ENCODE data around the gene ILF3. TPM values are rescaled to one million over a fixed set of nuclear protein-coding genes. Genes with fewer than 3 reads are reported as not detected.
A peak's percentile ranks its signal among the peaks of the same experiment; 100 is the strongest.

The ILF3 gene
- polyA plus RNA-seq, 3 donors: 34.4 to 189 (median 48.1) TPM

DNA sequence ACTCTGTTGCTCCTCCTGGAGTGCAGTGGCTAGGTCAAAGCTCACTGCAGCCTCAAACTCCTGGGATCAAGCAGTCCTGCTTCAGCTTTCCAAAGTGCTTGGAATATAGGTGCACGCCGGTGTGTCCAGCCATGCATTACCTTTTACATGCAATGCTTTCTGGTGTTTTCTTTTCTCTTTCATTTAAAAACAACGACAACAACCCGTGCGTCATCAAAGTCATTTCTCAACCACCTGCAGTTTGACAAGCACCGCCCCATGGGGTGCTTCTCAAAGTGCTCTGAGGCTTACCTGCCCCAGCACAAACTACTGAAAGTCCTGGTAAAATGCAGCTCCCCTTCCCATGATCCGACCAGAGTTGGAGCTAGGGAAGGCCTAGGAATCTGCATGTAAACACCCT, 54.1 kb downstream of the ILF3 start:
- intact Hi-C loops (cut with micrococcal nuclease): no loop called here
- no peak for DNase-seq
- peaks cover 0 to 4% (median 2%) of the 10 kb centered on the region in 3 donors for H3K27me3 Mint-ChIP-seq (ENCODE audit: low read depth in 3 of 3)
- H3K9me3 Mint-ChIP-seq: peaks cover 0 to 2% (median 0%) of the 10 kb centered on the region in 7 donors
- H3K9me3 ChIP-seq (replicated peaks in 1 of 2; ENCODE audit: control insufficient read depth in 1 of 2, insufficient read depth in 1 of 2, low read length in 2 of 2): no peaks in the 10 kb centered on the region
- H3K27ac Mint-ChIP-seq: peak overlapping the region in 1 of 7 donors; percentile 51
- no peak overlapping the region for H3K4me3 Mint-ChIP-seq
- no peak overlapping the region for H3K27ac ChIP-seq (ENCODE audit: low read depth in 1 of 2, low read length in 2 of 2)
- WGBS (ENCODE audit: insufficient coverage): 98% methylated on average over 5 of the region's 7 CpGs
- H3K27me3 ChIP-seq (ENCODE audit: control insufficient read depth in 2 of 2, insufficient read depth in 2 of 2, low read length in 2 of 2): no peaks in the 10 kb centered on the region
- no peaks in the 10 kb centered on the region for H3K79me2 ChIP-seq (ENCODE audit: insufficient read depth, low read length)
- no peaks in the 10 kb centered on the region for H3K4me1 Mint-ChIP-seq
- H3K4me1 ChIP-seq (ENCODE audit: control insufficient read depth in 1 of 2, insufficient read depth in 2 of 2, low read length in 2 of 2): no peaks in the 10 kb centered on the region
- no peaks in the 10 kb centered on the region for H3K36me3 ChIP-seq (replicated peaks in 1 of 2; ENCODE audit: control insufficient read depth in 1 of 2, insufficient read depth in 2 of 2, low read length in 2 of 2)
- TF ChIP-seq, protein P1, sequence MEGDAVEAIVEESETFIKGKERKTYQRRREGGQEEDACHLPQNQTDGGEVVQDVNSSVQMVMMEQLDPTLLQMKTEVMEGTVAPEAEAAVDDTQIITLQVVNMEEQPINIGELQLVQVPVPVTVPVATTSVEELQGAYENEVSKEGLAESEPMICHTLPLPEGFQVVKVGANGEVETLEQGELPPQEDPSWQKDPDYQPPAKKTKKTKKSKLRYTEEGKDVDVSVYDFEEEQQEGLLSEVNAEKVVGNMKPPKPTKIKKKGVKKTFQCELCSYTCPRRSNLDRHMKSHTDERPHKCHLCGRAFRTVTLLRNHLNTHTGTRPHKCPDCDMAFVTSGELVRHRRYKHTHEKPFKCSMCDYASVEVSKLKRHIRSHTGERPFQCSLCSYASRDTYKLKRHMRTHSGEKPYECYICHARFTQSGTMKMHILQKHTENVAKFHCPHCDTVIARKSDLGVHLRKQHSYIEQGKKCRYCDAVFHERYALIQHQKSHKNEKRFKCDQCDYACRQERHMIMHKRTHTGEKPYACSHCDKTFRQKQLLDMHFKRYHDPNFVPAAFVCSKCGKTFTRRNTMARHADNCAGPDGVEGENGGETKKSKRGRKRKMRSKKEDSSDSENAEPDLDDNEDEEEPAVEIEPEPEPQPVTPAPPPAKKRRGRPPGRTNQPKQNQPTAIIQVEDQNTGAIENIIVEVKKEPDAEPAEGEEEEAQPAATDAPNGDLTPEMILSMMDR (IDR thresholded peaks at IDR 0.05): no peak
- no peak overlapping the region for H3K4me3 ChIP-seq (replicated peaks in 1 of 3; ENCODE audit: low read depth in 2 of 3, low read length in 3 of 3)
- no peak overlapping the region for H2AFZ ChIP-seq (ENCODE audit: insufficient read depth, low read depth, low read length, poor library complexity, severe bottlenecking)
- no peak overlapping the region for H3K9ac ChIP-seq (ENCODE audit: insufficient read depth, low read length, poor library complexity, severe bottlenecking)
- no peak overlapping the region for H3K4me2 ChIP-seq (replicated peaks; ENCODE audit: extremely low read depth, low read length, poor library complexity, severe bottlenecking)
- peaks cover 4 to 7% of the 10 kb centered on the region in 2 donors for H3K36me3 Mint-ChIP-seq
- H4K20me1 ChIP-seq (ENCODE audit: insufficient read depth, low read length): no peaks in the 10 kb centered on the region

DNA sequence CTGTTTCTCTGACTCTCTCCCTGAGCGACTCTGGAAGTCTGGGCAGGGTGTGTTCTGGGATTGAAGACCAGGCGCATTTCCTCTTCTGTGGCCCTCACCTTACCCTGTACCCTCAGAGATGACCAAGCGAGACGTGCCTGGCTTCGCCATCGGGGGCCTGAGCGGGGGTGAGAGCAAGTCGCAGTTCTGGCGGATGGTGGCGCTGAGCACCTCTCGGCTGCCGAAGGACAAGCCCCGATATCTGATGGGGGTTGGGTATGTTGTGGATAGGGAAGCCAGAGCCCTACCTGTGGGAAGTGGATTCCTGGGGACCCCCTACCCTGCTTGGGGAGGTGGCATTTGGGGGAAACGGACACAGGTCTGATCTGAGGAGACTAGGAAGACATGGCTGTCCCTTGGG, 57.9 kb downstream of the ILF3 start:
- peaks cover 4% of the 10 kb centered on the region in 2 donors for H3K4me1 ChIP-seq (ENCODE audit: control insufficient read depth in 1 of 2, insufficient read depth in 2 of 2, low read length in 2 of 2)
- Mint-ChIP-seq H3K4me1 (peaks cover 2% of the 10 kb centered on the region), H3K27ac (peak overlapping the region in 1 of 7 donors; percentile 37), H3K27me3 (ENCODE audit: low read depth in 3 of 3) (peaks cover 0 to 4% (median 0%) of the 10 kb centered on the region in 3 donors), H3K4me3 (no peak overlapping the region), H3K36me3 (peaks cover 8 to 10% of the 10 kb centered on the region in 2 donors), H3K9me3 (peaks cover 0 to 2% (median 0%) of the 10 kb centered on the region in 7 donors)
- no peaks in the 10 kb centered on the region for H3K79me2 ChIP-seq (ENCODE audit: insufficient read depth, low read length)
- no peak overlapping the region for H3K4me2 ChIP-seq (replicated peaks; ENCODE audit: extremely low read depth, low read length, poor library complexity, severe bottlenecking)
- no peaks in the 10 kb centered on the region for H3K27me3 ChIP-seq (ENCODE audit: control insufficient read depth in 2 of 2, insufficient read depth in 2 of 2, low read length in 2 of 2)
- H3K9ac ChIP-seq (ENCODE audit: insufficient read depth, low read length, poor library complexity, severe bottlenecking): no peak overlapping the region
- TF ChIP-seq, protein P1 (IDR thresholded peaks at IDR 0.05): no peak
- WGBS (ENCODE audit: insufficient coverage): 94% methylated on average over 10 of the region's 14 CpGs
- no peak overlapping the region for H3K4me3 ChIP-seq (replicated peaks in 1 of 3; ENCODE audit: low read depth in 2 of 3, low read length in 3 of 3)
- no peak overlapping the region for H3K27ac ChIP-seq (ENCODE audit: low read depth in 1 of 2, low read length in 2 of 2)
- no peaks in the 10 kb centered on the region for H3K9me3 ChIP-seq (replicated peaks in 1 of 2; ENCODE audit: control insufficient read depth in 1 of 2, insufficient read depth in 1 of 2, low read length in 2 of 2)
- intact Hi-C loops (cut with micrococcal nuclease): no loop called here
- H2AFZ ChIP-seq (ENCODE audit: insufficient read depth, low read depth, low read length, poor library complexity, severe bottlenecking): no peak overlapping the region
- H3K36me3 ChIP-seq (replicated peaks in 1 of 2; ENCODE audit: control insufficient read depth in 1 of 2, insufficient read depth in 2 of 2, low read length in 2 of 2): no peaks in the 10 kb centered on the region
- H4K20me1 ChIP-seq (ENCODE audit: insufficient read depth, low read length): no peaks in the 10 kb centered on the region
- no peak for DNase-seq
